ENCODE data around the gene AMN.

DNA sequence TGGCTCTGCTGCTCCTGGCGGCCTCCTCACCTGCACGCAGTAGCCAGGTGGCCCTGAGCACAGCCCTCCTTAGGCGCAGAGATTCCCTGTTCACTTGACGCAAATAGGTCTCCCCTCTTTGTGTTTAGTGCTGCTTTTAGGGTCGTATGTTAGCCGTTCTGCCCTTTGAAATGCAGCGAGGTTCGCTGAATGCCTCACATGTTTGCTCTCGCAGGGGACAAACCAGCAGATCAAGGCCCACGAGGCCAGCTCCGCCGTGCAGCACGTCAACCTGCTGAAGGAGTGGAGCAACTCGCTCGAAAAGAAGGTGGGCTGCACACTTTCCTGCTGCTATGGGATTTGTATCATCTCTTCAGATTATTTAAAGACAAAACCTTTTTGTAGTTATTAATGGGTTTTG lies 31.4 kb upstream of the AMN start:
- no peak for TF ChIP-seq CTCF (IDR thresholded peaks at IDR 0.05)
- no peak for TF ChIP-seq POLR2A (IDR thresholded peaks at IDR 0.05)

Measured in Peyer's patch (tissue), 4 donors.